ENCODE measurements around the gene DNM2.

GRCh38 chr19:10782795-10783194 is 64.9 kb downstream of the DNM2 start:
- TF ChIP-seq EZH2 (IDR thresholded peaks at IDR 0.05; ENCODE audit: low read length, missing control alignments) (no peak), CTCF (conservative IDR thresholded peaks at IDR 0.05 in 1 of 2, IDR thresholded peaks at IDR 0.05 in 1 of 2; ENCODE audit: low read depth in 1 of 2, low read length in 2 of 2) (no peak)

Data from fibroblast of lung (primary cell).